Calu3 (cell line): Measurements from ENCODE around the gene CYTH1. TPM values are rescaled to one million over a fixed set of nuclear protein-coding genes. Genes with fewer than 3 reads are reported as not detected.

Source experiments
- BruUV-seq: library from RNA; stranded (reverse); fragments of 400-500 nt; replicated peaks from 2 replicates; lab custom pipeline; 2021; lab: Mats Ljungman, UMichigan
- CTCF ChIA-PET: fragments of 300-600 bp; sonication (Branson Sonifier 250); formaldehyde crosslinking; loops from one replicate; lab custom pipeline; 2022; ENCODE audit warnings: antibody characterized with exemption; lab: Charles Lee
- DNase-seq: peaks from one replicate; pipeline ENCODE4 v3.0.0; 2022
- H3K27ac Mint-ChIP-seq: one replicate; pipeline ENCODE4 v1.8.0; 2022; ENCODE audit warnings: mixed read lengths; ENCODE audit not compliant: unreplicated experiment
- H3K27me3 Mint-ChIP-seq: one replicate; pipeline ENCODE4 v1.8.0; 2022; ENCODE audit warnings: mixed read lengths; ENCODE audit not compliant: unreplicated experiment
- H3K36me3 Mint-ChIP-seq: one replicate; pipeline ENCODE4 v1.8.0; 2022; ENCODE audit warnings: mild to moderate bottlenecking, moderate library complexity, mixed read lengths; ENCODE audit not compliant: insufficient read depth, unreplicated experiment
- H3K4me1 Mint-ChIP-seq: one replicate; pipeline ENCODE4 v1.8.0; 2022; ENCODE audit warnings: mild to moderate bottlenecking, low read depth, mixed read lengths; ENCODE audit not compliant: unreplicated experiment
- H3K4me3 Mint-ChIP-seq: one replicate; pipeline ENCODE4 v1.8.0; 2022; ENCODE audit warnings: mild to moderate bottlenecking, low read depth, moderate library complexity, mixed read lengths; ENCODE audit not compliant: unreplicated experiment
- H3K9me3 Mint-ChIP-seq: one replicate; pipeline ENCODE4 v1.8.0; 2022; ENCODE audit warnings: low read depth, mixed read lengths; ENCODE audit not compliant: unreplicated experiment
- intact Hi-C: fragments of 100-400 bp; cut with micrococcal nuclease; formaldehyde crosslinking; loops from one replicate; pipeline ENCODE4 v1.10.0; 2022; ENCODE audit not compliant: unreplicated experiment
- total RNA-seq: library from RNA; stranded (reverse); gene quantifications from 2 replicates; pipeline ENCODE4 v1.2.3, GENCODE V29; 2022
- TF ChIP-seq, protein P1 (sequence below): fragments of 200-600 bp; IDR thresholded peaks from one replicate; pipeline ENCODE4 v1.8.0; 2022; ENCODE audit warnings: antibody characterized with exemption; ENCODE audit not compliant: unreplicated experiment

Gene CYTH1
- total RNA-seq, 1 experiment from 2014 or later = 40.5 TPM

GRCh38 chr17:78746263-78746948 is 35.7 kb downstream of the CYTH1 start:
- DNase-seq = no peak
- TF ChIP-seq, protein P1, sequence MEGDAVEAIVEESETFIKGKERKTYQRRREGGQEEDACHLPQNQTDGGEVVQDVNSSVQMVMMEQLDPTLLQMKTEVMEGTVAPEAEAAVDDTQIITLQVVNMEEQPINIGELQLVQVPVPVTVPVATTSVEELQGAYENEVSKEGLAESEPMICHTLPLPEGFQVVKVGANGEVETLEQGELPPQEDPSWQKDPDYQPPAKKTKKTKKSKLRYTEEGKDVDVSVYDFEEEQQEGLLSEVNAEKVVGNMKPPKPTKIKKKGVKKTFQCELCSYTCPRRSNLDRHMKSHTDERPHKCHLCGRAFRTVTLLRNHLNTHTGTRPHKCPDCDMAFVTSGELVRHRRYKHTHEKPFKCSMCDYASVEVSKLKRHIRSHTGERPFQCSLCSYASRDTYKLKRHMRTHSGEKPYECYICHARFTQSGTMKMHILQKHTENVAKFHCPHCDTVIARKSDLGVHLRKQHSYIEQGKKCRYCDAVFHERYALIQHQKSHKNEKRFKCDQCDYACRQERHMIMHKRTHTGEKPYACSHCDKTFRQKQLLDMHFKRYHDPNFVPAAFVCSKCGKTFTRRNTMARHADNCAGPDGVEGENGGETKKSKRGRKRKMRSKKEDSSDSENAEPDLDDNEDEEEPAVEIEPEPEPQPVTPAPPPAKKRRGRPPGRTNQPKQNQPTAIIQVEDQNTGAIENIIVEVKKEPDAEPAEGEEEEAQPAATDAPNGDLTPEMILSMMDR = no peak
- Mint-ChIP-seq H3K4me1 (peaks cover 34% of the 10 kb centered on the region), H3K27me3 (no peaks in the 10 kb centered on the region), H3K4me3 (no peak overlapping the region), H3K36me3 (no peaks in the 10 kb centered on the region), H3K9me3 (no peaks in the 10 kb centered on the region), H3K27ac (no peak overlapping the region)
- CTCF ChIA-PET = no interaction called here
- intact Hi-C loops = no loop called here
- BruUV-seq = no TSS peak

GRCh38 chr17:78745407-78746088 is 36.5 kb downstream of the CYTH1 start:
- Mint-ChIP-seq H3K27me3 (no peaks in the 10 kb centered on the region), H3K4me3 (no peak overlapping the region), H3K36me3 (no peaks in the 10 kb centered on the region), H3K9me3 (no peaks in the 10 kb centered on the region), H3K4me1 (peaks cover 34% of the 10 kb centered on the region), H3K27ac (no peak overlapping the region)
- DNase-seq = peak; percentile 38
- CTCF ChIA-PET = no interaction called here
- intact Hi-C loops = no loop called here
- TF ChIP-seq, protein P1 = peak; percentile 27
- no TSS peak for BruUV-seq

- H3K4me1 Mint-ChIP-seq = peaks cover 27% of the 10 kb centered on the region
- TF ChIP-seq, protein P1 = no peak
- H3K4me3 Mint-ChIP-seq = no peak overlapping the region
- H3K9me3 Mint-ChIP-seq = no peaks in the 10 kb centered on the region
- H3K27ac Mint-ChIP-seq = no peak overlapping the region
- CTCF ChIA-PET = no interaction called here
- no peaks in the 10 kb centered on the region for H3K27me3 Mint-ChIP-seq
- no peak for DNase-seq
- peaks cover 4% of the 10 kb centered on the region for H3K36me3 Mint-ChIP-seq
- intact Hi-C loops = no loop called here
- BruUV-seq = no TSS peak
Measured at GRCh38 chr17:78742901-78743300, 39.2 kb downstream of the CYTH1 start.

DNA sequence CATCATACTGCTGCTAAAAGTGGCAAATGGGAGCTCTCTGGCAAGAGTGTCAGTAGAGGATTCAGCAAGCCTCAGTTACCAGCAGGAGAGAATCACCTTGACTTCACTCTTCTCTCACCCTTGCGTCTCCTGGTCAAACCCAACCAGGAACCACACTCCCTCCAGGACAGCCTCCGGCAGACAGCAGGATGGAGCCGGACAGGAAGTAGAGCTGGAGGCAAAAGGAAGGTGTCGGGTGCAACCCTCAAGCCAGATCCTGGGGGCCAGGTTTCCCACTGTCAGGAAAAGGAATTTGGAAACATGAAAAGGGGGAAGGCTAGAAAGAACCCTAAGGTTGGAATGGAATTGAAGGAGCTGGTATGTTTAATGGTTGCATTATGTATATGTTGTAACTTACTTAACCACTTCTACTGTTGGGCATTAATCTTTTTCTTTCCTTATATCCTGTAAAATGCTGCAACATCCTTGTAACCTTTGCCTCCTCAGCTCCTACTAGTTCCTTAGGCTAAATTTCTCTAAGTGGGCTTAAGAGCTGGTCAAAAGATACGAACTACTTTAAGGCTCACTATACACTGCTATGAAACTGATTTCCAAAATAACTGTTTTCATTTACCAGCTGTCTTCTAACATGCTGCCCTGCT is 40.3 kb downstream of the CYTH1 start:
- Mint-ChIP-seq H3K27me3 (no peaks in the 10 kb centered on the region), H3K36me3 (peaks cover 12% of the 10 kb centered on the region), H3K4me1 (peaks cover 35% of the 10 kb centered on the region), H3K9me3 (no peaks in the 10 kb centered on the region), H3K4me3 (no peak overlapping the region), H3K27ac (no peak overlapping the region)
- DNase-seq = no peak
- intact Hi-C loops = no loop called here
- CTCF ChIA-PET = interaction anchor here (0.5 to 0.6 kb wide), 2 partner anchors 16 to 1379 kb away, joined by 3 to 4 read pairs; no protein-coding TSS in a partner anchor
- TF ChIP-seq, protein P1 = no peak
- no TSS peak for BruUV-seq
